HEK293T (cell line): Measurements from ENCODE around the gene TNFAIP2.

Source experiments
- BHLHE40 ChIP-seq: fragments of 450-650 bp; IDR thresholded peaks from 2 replicates; pipeline ENCODE4 v1.6.1; 2016; ENCODE audit warnings: mild to moderate bottlenecking, moderate library complexity, borderline replicate concordance
- ELF4 ChIP-seq: fragments of 450-650 bp; IDR thresholded peaks from 2 replicates; pipeline ENCODE4 v1.6.1; 2017; ENCODE audit warnings: antibody characterized with exemption
- FOXA1 ChIP-seq: fragments of 450-650 bp; IDR thresholded peaks from 2 replicates; pipeline ENCODE4 v1.6.1; 2016; ENCODE audit warnings: mild to moderate bottlenecking
- FOXM1 ChIP-seq: fragments of 450-650 bp; IDR thresholded peaks from 2 replicates; pipeline ENCODE4 v1.6.1; 2017; ENCODE audit warnings: mild to moderate bottlenecking, borderline replicate concordance
- HDGF ChIP-seq: fragments of 450-650 bp; IDR thresholded peaks from 2 replicates; pipeline ENCODE4 v1.6.1; 2017; ENCODE audit warnings: antibody characterized with exemption, borderline replicate concordance
- L3MBTL2 ChIP-seq: fragments of 450-650 bp; conservative IDR thresholded peaks from 2 replicates; pipeline ENCODE4 v1.6.1; 2016; ENCODE audit warnings: mild to moderate bottlenecking
- SP1 ChIP-seq: fragments of 450-650 bp; IDR thresholded peaks from 2 replicates; pipeline ENCODE4 v1.6.1; 2017
- ZNF384 ChIP-seq: fragments of 450-650 bp; IDR thresholded peaks from 2 replicates; pipeline ENCODE4 v1.6.1; 2016
- TF ChIP-seq, protein P1 (sequence below): fragments of 450-650 bp; IDR thresholded peaks from 2 replicates; pipeline ENCODE4 v1.6.1; 2016

- TF ChIP-seq HDGF (no peak), ZNF384 (no peak), FOXM1 (no peak), ELF4 (no peak), SP1 (no peak), BHLHE40 (no peak), FOXA1 (no peak), L3MBTL2 (no peak)
- TF ChIP-seq, protein P1, sequence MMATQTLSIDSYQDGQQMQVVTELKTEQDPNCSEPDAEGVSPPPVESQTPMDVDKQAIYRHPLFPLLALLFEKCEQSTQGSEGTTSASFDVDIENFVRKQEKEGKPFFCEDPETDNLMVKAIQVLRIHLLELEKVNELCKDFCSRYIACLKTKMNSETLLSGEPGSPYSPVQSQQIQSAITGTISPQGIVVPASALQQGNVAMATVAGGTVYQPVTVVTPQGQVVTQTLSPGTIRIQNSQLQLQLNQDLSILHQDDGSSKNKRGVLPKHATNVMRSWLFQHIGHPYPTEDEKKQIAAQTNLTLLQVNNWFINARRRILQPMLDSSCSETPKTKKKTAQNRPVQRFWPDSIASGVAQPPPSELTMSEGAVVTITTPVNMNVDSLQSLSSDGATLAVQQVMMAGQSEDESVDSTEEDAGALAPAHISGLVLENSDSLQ, result no peak
Observed at GRCh38 chr14:103073876-103074728, 49.2 kb upstream of the TNFAIP2 start.
